ENCODE measurements around the gene PAXX.

DNA sequence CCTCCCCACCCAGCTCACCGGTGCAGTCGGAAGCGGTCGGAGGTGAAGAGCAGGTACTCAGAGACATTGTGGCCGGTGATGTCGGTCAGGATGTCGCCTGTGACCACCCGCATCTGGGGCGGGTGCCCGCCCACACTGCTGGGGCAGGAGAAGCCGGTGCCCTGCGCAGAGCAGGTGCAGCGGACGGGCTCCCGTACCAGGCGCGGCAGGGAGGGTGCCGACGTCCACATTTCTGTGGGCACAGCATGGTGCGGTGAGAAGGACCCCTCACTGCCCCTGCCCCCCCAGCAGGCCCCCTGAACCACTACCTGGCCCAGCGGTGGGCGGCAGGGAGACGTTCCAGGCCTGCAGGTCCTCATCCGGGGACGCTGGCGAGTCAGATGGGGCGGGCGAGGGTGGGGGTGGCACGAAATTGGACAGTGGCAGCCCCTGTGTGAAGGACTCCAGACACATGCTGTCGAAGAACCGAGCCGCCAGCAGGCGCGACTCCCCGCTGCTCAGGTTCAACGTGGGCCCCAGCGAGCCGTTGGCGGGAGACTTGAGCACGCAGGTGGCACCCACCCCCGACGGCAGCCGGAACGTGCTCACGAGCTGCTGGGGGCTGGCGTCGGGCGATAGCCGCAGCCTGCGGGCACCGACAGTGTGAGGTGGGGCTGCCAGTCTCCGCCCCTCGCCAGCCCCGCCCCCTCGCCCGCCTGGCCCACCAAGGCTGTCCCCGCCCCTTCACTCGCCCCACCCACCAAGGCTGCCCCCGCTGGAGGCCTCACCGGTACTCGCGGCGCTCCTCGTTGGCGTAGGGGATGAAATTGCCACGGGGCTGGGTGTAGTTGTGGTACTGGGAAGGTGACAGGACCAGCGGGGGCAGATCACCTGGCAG is 20.7 kb downstream of the PAXX start:
- TF ChIP-seq POLR2AphosphoS5 (IDR thresholded peaks at IDR 0.05; ENCODE audit: low read depth, low read length), result no peak
- TF ChIP-seq POLR2A (IDR thresholded peaks at IDR 0.05; ENCODE audit: low read depth, low read length), result no peak
- TF ChIP-seq TAF1 (IDR thresholded peaks at IDR 0.05; ENCODE audit: low read depth, low read length), result no peak
- TF ChIP-seq SPI1 (IDR thresholded peaks at IDR 0.05; ENCODE audit: low read depth, low read length), result no peak

All from GM12891 (cell line).